WTC11 (cell line): Measurements from ENCODE around the gene ST8SIA3. TPM values are rescaled to one million over a fixed set of nuclear protein-coding genes. Genes with fewer than 3 reads are reported as not detected.

Source experiments
- ATAC-seq: fragments of 200-7000 bp; cut with Tn5 transposase; 2 replicates; pipeline ENCODE4 v1.10.0; 2021; ENCODE audit warnings: mild to moderate bottlenecking, moderate library complexity
- CTCF ChIA-PET: fragments of 300-600 bp; sonication (Branson Sonifier 250); formaldehyde crosslinking; loops from one replicate; lab custom pipeline; 2021; ENCODE audit warnings: antibody characterized with exemption; lab: Charles Lee
- POLR2A ChIA-PET: fragments of 350-600 bp; sonication (Branson Sonifier 250); formaldehyde crosslinking; loops from one replicate; lab custom pipeline; 2021; ENCODE audit warnings: antibody characterized with exemption; lab: Charles Lee
- DNase-seq: peaks from one replicate; pipeline ENCODE4 v3.0.0; 2021; ENCODE audit warnings: low spot score
- H3K27ac Mint-ChIP-seq: 2 replicates; pipeline ENCODE4 v1.8.0; 2021; ENCODE audit warnings: mixed read lengths
- H3K27me3 Mint-ChIP-seq: 2 replicates; pipeline ENCODE4 v1.8.0; 2021; ENCODE audit warnings: low read depth, mild to moderate bottlenecking, moderate library complexity, mixed read lengths
- H3K36me3 Mint-ChIP-seq: 2 replicates; pipeline ENCODE4 v1.8.0; 2021; ENCODE audit warnings: mixed read lengths
- H3K4me1 Mint-ChIP-seq: 2 replicates; pipeline ENCODE4 v1.8.0; 2022; ENCODE audit warnings: mixed read lengths
- H3K4me3 Mint-ChIP-seq: 2 replicates; pipeline ENCODE4 v1.8.0; 2021; ENCODE audit warnings: mild to moderate bottlenecking, moderate library complexity, mixed read lengths
- H3K9me3 Mint-ChIP-seq: 2 replicates; pipeline ENCODE4 v1.8.0; 2021; ENCODE audit warnings: mixed read lengths
- CREM ChIP-seq: sonication (generic); formaldehyde crosslinking; IDR thresholded peaks from 2 replicates; pipeline ENCODE4 v1.8.1; 2022; ENCODE audit warnings: mild to moderate bottlenecking, missing genetic modification reagents, moderate library complexity
- EMX1 ChIP-seq: fragments of 250-450 bp; sonication (Bioruptor Pico); IDR thresholded peaks from 2 replicates; pipeline ENCODE4 v1.8.0; 2021; ENCODE audit warnings: mild to moderate bottlenecking
- HMGA2 ChIP-seq: fragments of 250-450 bp; sonication (Bioruptor Pico); IDR thresholded peaks from 2 replicates; pipeline ENCODE4 v1.4.0; 2021; ENCODE audit warnings: mild to moderate bottlenecking, moderate library complexity
- MYBL2 ChIP-seq: sonication (generic); formaldehyde crosslinking; IDR thresholded peaks from 2 replicates; pipeline ENCODE4 v1.8.1; 2023; ENCODE audit warnings: mild to moderate bottlenecking, moderate library complexity, missing genetic modification reagents
- NFE2L1 ChIP-seq: sonication (generic); formaldehyde crosslinking; IDR thresholded peaks from 2 replicates; pipeline ENCODE4 v1.8.1; 2023; ENCODE audit warnings: missing genetic modification reagents
- NR3C1 ChIP-seq: sonication (generic); formaldehyde crosslinking; conservative IDR thresholded peaks from 2 replicates; pipeline ENCODE4 v1.8.1; 2023; ENCODE audit warnings: low read depth, mild to moderate bottlenecking, missing genetic modification reagents
- PRRX2 ChIP-seq: fragments of 250-450 bp; sonication (Bioruptor Pico); IDR thresholded peaks from 2 replicates; pipeline ENCODE4 v1.8.0; 2021; ENCODE audit warnings: mild to moderate bottlenecking
- RORB ChIP-seq: fragments of 250-450 bp; sonication (Bioruptor Pico); IDR thresholded peaks from 2 replicates; pipeline ENCODE4 v1.9.0; 2021; ENCODE audit warnings: mild to moderate bottlenecking
- SMAD4 ChIP-seq: sonication (generic); formaldehyde crosslinking; IDR thresholded peaks from 2 replicates; pipeline ENCODE4 v1.8.0; 2022; ENCODE audit warnings: mild to moderate bottlenecking, missing genetic modification reagents
- TCF7 ChIP-seq: sonication (generic); formaldehyde crosslinking; IDR thresholded peaks from 2 replicates; pipeline ENCODE4 v1.8.0; 2022; ENCODE audit warnings: mild to moderate bottlenecking, low read depth, missing genetic modification reagents, moderate library complexity
- TEAD4 ChIP-seq: sonication (generic); formaldehyde crosslinking; IDR thresholded peaks from 2 replicates; pipeline ENCODE4 v1.8.0; 2022; ENCODE audit warnings: mild to moderate bottlenecking, missing genetic modification reagents
- USF1 ChIP-seq: sonication (generic); formaldehyde crosslinking; IDR thresholded peaks from 2 replicates; pipeline ENCODE4 v1.8.0; 2022; ENCODE audit warnings: mild to moderate bottlenecking, missing genetic modification reagents
- ZBTB21 ChIP-seq: sonication (generic); formaldehyde crosslinking; IDR thresholded peaks from 2 replicates; pipeline ENCODE4 v1.8.1; 2023; ENCODE audit warnings: mild to moderate bottlenecking, missing genetic modification reagents, borderline replicate concordance
- ZNF532 ChIP-seq: fragments of 250-450 bp; sonication (Bioruptor Pico); IDR thresholded peaks from 2 replicates; pipeline ENCODE4 v1.9.0; 2021; ENCODE audit warnings: mild to moderate bottlenecking, borderline replicate concordance
- total RNA-seq: library from RNA; stranded (reverse); gene quantifications from 3 replicates; pipeline ENCODE4 v1.2.3, GENCODE V29; 2021
- TF ChIP-seq, protein P1 (sequence below): sonication (generic); formaldehyde crosslinking; conservative IDR thresholded peaks from 2 replicates; pipeline ENCODE4 v1.8.1; 2022; ENCODE audit warnings: mild to moderate bottlenecking, missing genetic modification reagents
- TF ChIP-seq, protein P2 (sequence below): sonication (generic); formaldehyde crosslinking; conservative IDR thresholded peaks from 2 replicates; pipeline ENCODE4 v1.8.1; 2023; ENCODE audit warnings: mild to moderate bottlenecking, low read depth, missing genetic modification reagents, moderate library complexity
- TF ChIP-seq, protein P3 (sequence below): sonication (generic); formaldehyde crosslinking; IDR thresholded peaks from 2 replicates; pipeline ENCODE4 v1.8.1; 2022; ENCODE audit warnings: low read depth, mild to moderate bottlenecking, moderate library complexity, missing genetic modification reagents, borderline replicate concordance
- TF ChIP-seq, protein P4 (sequence below): fragments of 250-450 bp; sonication (Bioruptor Pico); IDR thresholded peaks from 2 replicates; pipeline ENCODE4 v1.9.0; 2021; ENCODE audit warnings: mild to moderate bottlenecking

Gene ST8SIA3
- total RNA-seq, 1 experiment from 2014 or later: 2.3 TPM

- H3K9me3 Mint-ChIP-seq: no peaks in the 10 kb centered on the region
- H3K27ac Mint-ChIP-seq: no peak overlapping the region
- ATAC-seq (no peak), DNase-seq (no peak)
- ChIA-PET CTCF (no interaction called here), POLR2A (no interaction called here)
- H3K4me3 Mint-ChIP-seq: no peak overlapping the region
- H3K36me3 Mint-ChIP-seq: no peaks in the 10 kb centered on the region
- H3K4me1 Mint-ChIP-seq: no peaks in the 10 kb centered on the region
- H3K27me3 Mint-ChIP-seq: no peaks in the 10 kb centered on the region
- TF ChIP-seq USF1 (CRISPR knock-in tag) (no peak), HMGA2 (no peak), RORB (CRISPR knock-in tag) (no peak), PRRX2 (no peak)
- TF ChIP-seq, protein P1, sequence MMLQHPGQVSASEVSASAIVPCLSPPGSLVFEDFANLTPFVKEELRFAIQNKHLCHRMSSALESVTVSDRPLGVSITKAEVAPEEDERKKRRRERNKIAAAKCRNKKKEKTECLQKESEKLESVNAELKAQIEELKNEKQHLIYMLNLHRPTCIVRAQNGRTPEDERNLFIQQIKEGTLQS: no peak
- TF ChIP-seq, protein P2, sequence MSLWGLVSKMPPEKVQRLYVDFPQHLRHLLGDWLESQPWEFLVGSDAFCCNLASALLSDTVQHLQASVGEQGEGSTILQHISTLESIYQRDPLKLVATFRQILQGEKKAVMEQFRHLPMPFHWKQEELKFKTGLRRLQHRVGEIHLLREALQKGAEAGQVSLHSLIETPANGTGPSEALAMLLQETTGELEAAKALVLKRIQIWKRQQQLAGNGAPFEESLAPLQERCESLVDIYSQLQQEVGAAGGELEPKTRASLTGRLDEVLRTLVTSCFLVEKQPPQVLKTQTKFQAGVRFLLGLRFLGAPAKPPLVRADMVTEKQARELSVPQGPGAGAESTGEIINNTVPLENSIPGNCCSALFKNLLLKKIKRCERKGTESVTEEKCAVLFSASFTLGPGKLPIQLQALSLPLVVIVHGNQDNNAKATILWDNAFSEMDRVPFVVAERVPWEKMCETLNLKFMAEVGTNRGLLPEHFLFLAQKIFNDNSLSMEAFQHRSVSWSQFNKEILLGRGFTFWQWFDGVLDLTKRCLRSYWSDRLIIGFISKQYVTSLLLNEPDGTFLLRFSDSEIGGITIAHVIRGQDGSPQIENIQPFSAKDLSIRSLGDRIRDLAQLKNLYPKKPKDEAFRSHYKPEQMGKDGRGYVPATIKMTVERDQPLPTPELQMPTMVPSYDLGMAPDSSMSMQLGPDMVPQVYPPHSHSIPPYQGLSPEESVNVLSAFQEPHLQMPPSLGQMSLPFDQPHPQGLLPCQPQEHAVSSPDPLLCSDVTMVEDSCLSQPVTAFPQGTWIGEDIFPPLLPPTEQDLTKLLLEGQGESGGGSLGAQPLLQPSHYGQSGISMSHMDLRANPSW (CRISPR knock-in tag): no peak
- TF ChIP-seq, protein P3, sequence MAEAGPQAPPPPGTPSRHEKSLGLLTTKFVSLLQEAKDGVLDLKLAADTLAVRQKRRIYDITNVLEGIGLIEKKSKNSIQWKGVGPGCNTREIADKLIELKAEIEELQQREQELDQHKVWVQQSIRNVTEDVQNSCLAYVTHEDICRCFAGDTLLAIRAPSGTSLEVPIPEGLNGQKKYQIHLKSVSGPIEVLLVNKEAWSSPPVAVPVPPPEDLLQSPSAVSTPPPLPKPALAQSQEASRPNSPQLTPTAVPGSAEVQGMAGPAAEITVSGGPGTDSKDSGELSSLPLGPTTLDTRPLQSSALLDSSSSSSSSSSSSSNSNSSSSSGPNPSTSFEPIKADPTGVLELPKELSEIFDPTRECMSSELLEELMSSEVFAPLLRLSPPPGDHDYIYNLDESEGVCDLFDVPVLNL (CRISPR knock-in tag): no peak
These were observed 14.2 kb downstream of the ST8SIA3 start for GRCh38 chr18:57366528-57367081.

DNA sequence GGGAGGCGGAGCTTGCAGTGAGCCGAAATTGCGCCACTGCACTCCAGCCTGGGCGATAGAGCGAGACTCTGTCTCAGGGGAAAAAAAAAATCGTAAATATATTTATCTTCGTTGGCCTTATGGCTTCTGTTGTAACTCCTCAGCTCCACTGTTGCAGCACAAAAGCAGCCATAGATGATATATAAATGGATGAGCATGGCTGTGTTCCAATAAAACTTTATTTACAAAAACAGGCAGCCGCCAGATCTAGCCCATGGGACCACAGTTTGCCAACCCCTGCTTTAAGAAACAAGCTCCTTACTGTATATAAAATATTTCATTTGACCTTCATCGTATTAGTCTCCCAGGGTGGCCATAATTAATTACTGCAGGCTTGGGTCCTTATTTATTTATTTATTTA, 20.1 kb downstream of the ST8SIA3 start:
- Mint-ChIP-seq H3K27me3 (no peaks in the 10 kb centered on the region), H3K9me3 (no peaks in the 10 kb centered on the region), H3K4me1 (no peaks in the 10 kb centered on the region), H3K4me3 (no peak overlapping the region), H3K36me3 (no peaks in the 10 kb centered on the region), H3K27ac (no peak overlapping the region)
- no peak for TF ChIP-seq TCF7 (CRISPR knock-in tag)
- TF ChIP-seq ZNF532 (CRISPR knock-in tag): no peak
- TF ChIP-seq MYBL2 (CRISPR knock-in tag): no peak
- no peak for TF ChIP-seq SMAD4 (CRISPR knock-in tag)
- TF ChIP-seq ZBTB21 (CRISPR knock-in tag): no peak
- no peak for TF ChIP-seq NR3C1 (CRISPR knock-in tag)
- no peak for TF ChIP-seq TEAD4 (CRISPR knock-in tag)
- TF ChIP-seq EMX1: no peak
- TF ChIP-seq CREM (CRISPR knock-in tag): no peak
- TF ChIP-seq NFE2L1 (CRISPR knock-in tag): no peak
- TF ChIP-seq, protein P4, sequence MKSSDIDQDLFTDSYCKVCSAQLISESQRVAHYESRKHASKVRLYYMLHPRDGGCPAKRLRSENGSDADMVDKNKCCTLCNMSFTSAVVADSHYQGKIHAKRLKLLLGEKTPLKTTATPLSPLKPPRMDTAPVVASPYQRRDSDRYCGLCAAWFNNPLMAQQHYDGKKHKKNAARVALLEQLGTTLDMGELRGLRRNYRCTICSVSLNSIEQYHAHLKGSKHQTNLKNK (CRISPR knock-in tag): no peak
- CTCF ChIA-PET: no interaction called here
- ATAC-seq (no peak), DNase-seq (no peak)
- POLR2A ChIA-PET: no interaction called here
